ENCODE data around the gene SQOR.

GRCh38 chr15:45606413-45606812 lies 28.4 kb upstream of the SQOR start:
- no peak for TF ChIP-seq CTCF (IDR thresholded peaks at IDR 0.05; ENCODE audit: insufficient read depth, low read length)
- no peak for TF ChIP-seq REST (IDR thresholded peaks at IDR 0.05; ENCODE audit: insufficient replicate concordance, low read depth)
- TF ChIP-seq POLR2AphosphoS5 (IDR thresholded peaks at IDR 0.05; ENCODE audit: low read depth), result no peak
- TF ChIP-seq GABPA (IDR thresholded peaks at IDR 0.05; ENCODE audit: low read depth), result no peak
